Endothelial cell of umbilical vein (primary cell): ENCODE data around the gene SLCO2B1.

ENCODE experiments used
- EZH2 ChIP-seq: IDR thresholded peaks from 2 replicates; pipeline ENCODE4 v1.6.1; 2012; ENCODE audit warnings: borderline replicate concordance, low read depth, mild to moderate bottlenecking, moderate library complexity, low read length, inconsistent platforms; ENCODE audit not compliant: severe bottlenecking
- FOS ChIP-seq: IDR thresholded peaks from 2 replicates; pipeline ENCODE4 v1.6.1; 2011; ENCODE audit warnings: mild to moderate bottlenecking, low read length, moderate library complexity, borderline replicate concordance; ENCODE audit not compliant: insufficient read depth
- GATA2 ChIP-seq: IDR thresholded peaks from 2 replicates; pipeline ENCODE4 v1.7.0; 2011; ENCODE audit warnings: low read depth, mild to moderate bottlenecking, moderate library complexity, mixed read lengths, low read length; ENCODE audit not compliant: insufficient read length, insufficient read depth
- JUN ChIP-seq: IDR thresholded peaks from 2 replicates; pipeline ENCODE4 v1.6.1; 2011; ENCODE audit warnings: borderline replicate concordance, low read depth; ENCODE audit not compliant: insufficient read length, insufficient read depth
- MYC ChIP-seq: IDR thresholded peaks from one replicate; pipeline ENCODE4 v1.6.1; 2011; ENCODE audit warnings: mild to moderate bottlenecking, low read depth, low read length
- POLR2A ChIP-seq: IDR thresholded peaks from 2 replicates; pipeline ENCODE4 v1.6.1; 2012; ENCODE audit warnings: low read depth, mild to moderate bottlenecking, control low read depth, low read length
- POLR2AphosphoS5 ChIP-seq: IDR thresholded peaks from 2 replicates; pipeline ENCODE4 v1.6.1; 2012; ENCODE audit warnings: low read depth, mild to moderate bottlenecking, control low read depth, low read length, moderate library complexity; ENCODE audit not compliant: insufficient read depth
- TF ChIP-seq, protein P1 (sequence below), 2 donors: IDR thresholded peaks; 1 replicate in 1 of 2; 2 replicates in 1 of 2; pipeline ENCODE4 v1.5.1; 2011; ENCODE audit warnings: low read length in 2 of 2, mild to moderate bottlenecking in 2 of 2, moderate library complexity in 2 of 2, control low read depth in 1 of 2, inconsistent platforms in 1 of 2, low read depth in 1 of 2; ENCODE audit not compliant: insufficient read depth in 1 of 2; ENCODE audit errors: extremely low read depth in 1 of 2
- TF ChIP-seq, protein P2 (sequence below): IDR thresholded peaks from 2 replicates; pipeline ENCODE4 v1.6.1; 2011; ENCODE audit not compliant: insufficient read depth, insufficient read length

DNA sequence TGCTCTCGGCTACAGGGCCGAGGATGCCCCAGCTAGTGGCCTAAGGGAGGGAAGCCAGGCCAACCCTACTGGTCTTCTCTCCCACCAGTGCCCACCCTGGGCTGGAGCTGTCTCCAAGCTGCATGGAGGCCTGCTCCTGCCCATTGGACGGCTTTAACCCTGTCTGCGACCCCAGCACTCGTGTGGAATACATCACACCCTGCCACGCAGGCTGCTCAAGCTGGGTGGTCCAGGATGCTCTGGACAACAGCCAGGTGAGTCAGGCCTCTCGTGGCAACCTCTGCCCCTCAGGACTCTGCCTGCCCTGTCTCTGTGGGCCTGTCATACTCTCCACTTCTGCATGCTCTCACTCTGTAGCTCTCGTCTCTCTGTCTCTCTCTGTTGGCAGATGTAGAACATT lies 45.5 kb downstream of the SLCO2B1 start:
- TF ChIP-seq, protein P1, sequence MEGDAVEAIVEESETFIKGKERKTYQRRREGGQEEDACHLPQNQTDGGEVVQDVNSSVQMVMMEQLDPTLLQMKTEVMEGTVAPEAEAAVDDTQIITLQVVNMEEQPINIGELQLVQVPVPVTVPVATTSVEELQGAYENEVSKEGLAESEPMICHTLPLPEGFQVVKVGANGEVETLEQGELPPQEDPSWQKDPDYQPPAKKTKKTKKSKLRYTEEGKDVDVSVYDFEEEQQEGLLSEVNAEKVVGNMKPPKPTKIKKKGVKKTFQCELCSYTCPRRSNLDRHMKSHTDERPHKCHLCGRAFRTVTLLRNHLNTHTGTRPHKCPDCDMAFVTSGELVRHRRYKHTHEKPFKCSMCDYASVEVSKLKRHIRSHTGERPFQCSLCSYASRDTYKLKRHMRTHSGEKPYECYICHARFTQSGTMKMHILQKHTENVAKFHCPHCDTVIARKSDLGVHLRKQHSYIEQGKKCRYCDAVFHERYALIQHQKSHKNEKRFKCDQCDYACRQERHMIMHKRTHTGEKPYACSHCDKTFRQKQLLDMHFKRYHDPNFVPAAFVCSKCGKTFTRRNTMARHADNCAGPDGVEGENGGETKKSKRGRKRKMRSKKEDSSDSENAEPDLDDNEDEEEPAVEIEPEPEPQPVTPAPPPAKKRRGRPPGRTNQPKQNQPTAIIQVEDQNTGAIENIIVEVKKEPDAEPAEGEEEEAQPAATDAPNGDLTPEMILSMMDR (IDR thresholded peaks at IDR 0.05; ENCODE audit: extremely low read depth in 1 of 2, insufficient read depth in 1 of 2, low read depth in 1 of 2, low read length in 2 of 2): no peak
- TF ChIP-seq EZH2: no peak
- no peak for TF ChIP-seq POLR2A
- TF ChIP-seq, protein P2, sequence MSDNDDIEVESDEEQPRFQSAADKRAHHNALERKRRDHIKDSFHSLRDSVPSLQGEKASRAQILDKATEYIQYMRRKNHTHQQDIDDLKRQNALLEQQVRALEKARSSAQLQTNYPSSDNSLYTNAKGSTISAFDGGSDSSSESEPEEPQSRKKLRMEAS: no peak
- no peak for TF ChIP-seq POLR2AphosphoS5
- no peak for TF ChIP-seq JUN
- TF ChIP-seq GATA2: no peak
- TF ChIP-seq MYC: no peak
- TF ChIP-seq FOS: no peak
